Hematopoietic multipotent progenitor cell treated with erythropoietin and hydrocortisone succinate and interleukin-3 and kit ligand, for 15 days (in vitro differentiated cells): ENCODE data around the gene AKT1.
A peak's percentile ranks its signal among the peaks of the same experiment; 100 is the strongest.
"Not testable (repeated sequence)": the region's sequence is repeated elsewhere in the genome, so short reads cannot be mapped to it uniquely, and the experiment has no call there.

Source experiments
- DNase-seq: peaks from one replicate; pipeline ENCODE4 v3.0.0-alpha.2; 2015; ENCODE audit warnings: low spot score

Gene AKT1

DNA sequence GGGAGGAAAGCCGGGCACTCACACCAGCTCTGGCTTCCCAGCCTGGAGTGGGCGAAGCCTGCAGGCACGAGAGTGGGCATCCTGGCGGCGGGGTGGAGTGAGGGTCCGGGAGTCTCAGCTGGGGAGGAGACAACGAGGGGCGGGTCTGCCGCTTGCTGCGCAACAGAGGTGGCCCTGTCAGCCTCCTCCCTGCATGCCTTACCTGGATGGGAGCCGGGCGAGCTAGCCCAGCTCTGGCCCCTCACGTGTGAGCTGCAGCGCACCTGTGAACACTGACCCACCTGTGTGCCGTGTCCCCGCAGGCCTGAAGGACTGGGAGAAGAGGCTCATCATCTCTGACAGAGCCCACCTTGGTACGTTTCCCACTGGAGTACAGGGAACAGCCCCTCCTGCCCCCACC is 56.5 kb downstream of the AKT1 start:
- DNase-seq, result no peak

DNA sequence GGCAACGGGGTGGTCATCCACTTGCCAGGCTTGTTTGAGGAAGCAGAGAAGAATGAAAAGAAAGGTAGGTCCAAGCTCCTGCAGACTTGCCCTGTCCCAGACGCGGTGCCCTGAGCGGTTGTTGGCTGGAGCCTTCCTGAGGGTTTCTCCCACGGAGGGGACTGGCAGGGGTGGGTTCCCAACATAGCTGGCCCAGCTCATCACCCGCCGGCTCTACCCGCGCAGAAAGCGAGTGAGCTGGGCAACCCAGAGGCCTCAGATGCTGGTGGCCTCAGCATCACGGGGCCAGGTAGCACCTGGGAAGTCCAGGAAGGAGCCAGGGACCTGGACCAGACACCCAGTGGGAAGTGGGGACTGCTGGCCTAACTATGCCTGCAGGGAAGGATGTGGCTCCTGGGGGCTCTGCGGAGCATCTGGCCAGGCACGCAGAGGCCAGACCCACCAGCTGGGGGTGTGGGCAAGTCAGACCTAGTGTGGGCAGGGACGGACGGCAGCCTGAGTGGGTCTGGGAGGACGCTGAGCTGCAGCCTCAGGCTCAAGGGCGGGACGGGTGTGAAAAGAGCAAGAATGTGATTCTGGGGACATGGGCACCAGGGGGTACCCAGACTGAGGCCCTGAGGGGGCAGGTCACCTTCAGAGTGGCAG is 57.1 kb downstream of the AKT1 start:
- no peak for DNase-seq

DNA sequence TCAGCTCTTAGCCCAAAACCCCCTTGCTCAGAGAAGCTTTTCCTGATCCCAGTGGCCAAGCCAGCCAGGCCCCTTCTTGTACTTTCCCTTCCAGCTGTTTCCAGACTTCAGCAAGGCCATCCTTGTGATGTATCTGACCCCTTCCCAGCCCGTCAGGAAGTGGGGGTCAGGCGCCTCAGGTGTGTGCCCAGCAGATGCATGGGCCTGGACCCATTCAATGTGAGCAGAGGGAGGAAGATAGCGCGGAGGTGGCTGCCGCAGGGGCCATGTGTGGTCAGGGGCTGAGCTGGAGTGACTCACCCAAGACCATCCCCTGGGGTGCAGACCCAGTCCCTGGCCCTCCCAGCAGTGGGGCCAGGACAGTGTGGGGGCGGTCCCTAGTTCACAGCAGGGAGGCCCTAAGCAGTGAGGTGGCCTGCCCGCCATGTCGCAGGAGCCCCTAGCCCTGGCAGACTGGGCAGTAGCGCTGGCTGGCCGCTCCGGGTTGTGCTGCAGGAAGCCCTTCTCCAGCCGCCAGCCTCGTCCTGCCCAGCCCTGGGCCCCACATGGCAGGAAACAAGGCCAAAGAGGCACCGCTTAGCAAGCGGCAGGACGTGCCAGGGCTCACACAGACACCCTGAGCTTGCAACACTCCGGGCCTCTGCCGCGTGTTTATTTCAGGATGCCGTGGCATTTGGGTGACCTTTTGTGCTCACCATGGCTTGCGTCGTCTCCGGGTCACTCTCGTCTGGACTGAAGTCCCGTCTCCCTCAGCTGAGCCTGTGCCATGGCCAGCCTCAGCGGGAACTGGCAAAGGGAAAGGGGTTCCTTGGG is 59.5 kb downstream of the AKT1 start:
- DNase-seq, result no peak

DNA sequence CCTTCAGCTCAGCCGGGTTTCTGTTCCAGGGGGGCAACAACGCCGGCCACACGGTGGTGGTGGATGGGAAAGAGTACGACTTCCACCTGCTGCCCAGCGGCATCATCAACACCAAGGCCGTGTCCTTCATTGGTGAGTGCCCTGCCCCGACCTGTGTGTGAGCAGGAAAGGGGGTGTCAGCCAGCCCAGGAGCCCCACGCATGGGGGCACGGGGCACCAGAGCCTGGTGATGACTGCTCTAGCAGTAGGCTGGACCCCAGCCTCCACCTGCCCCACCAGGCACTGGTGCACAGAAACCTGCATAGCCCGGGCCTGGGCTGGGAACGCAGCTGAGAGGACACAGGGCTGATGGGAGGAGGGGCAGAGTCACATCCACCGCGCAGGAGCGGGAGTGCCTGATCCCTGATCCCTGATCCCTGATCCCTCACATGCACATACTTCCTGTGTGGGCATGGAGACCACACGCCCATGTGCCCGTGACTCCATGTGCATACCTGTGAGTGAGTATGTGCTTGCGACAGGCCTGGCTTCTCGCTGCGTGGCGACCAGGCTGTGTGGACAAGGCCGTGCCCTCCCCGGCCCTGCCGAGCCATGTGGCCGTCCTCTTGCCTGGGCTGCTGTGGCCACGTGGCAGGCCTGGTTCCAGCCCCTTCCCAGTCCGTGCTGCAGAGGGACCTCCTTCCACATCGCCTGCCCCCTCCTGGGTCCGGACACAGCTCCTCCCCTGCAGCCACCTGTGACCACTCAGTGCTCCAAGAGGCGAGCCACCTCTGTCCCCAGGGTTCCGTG is 60.4 kb downstream of the AKT1 start:
- DNase-seq, result no peak

DNA sequence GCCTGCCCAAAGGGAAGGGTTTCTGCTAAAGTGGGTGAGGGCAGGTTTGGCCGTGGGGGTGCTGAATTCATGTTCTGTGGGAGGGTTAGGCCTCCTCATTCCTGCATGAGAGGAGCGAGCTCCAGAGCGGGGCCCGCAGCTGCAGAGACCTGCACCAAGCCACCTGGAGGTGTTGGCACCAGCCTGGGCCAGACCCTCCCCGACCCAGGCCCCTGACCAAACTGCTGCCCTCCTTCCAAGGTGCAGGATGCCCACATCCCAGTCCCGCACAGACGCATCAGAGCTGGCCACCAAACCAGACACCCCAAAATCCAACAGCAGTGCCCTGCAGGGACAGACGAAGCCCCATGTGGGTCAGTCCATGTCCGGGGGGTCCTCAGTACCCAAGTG is 61.0 kb downstream of the AKT1 start:
- no peak for DNase-seq

DNA sequence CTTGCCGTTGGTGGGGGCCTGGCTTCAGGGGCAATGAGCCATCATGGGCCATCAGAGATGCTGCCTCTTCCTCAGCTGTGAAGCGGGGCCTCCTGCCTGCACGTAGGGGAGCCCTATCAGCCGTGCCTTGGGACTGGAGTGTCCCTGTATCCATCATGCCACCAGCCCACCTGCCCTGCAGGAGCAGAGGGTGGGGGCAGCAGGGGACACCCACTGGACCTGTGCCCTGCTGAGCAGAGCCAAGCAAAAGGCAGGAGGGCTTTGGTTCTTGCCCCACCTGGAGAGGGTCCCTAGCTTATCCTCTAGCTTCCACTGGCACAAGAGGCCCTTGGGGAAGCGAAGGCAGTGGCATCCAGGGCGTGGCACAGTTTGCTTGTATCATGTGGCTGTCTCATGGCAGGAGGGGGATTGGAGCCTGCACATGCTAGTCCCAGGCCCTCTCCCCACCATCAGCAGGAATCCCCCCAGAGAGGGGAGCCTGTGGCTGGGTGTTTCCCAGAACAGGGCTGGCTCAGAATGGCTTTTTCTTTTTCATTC is 61.4 kb downstream of the AKT1 start:
- no peak for DNase-seq

DNA sequence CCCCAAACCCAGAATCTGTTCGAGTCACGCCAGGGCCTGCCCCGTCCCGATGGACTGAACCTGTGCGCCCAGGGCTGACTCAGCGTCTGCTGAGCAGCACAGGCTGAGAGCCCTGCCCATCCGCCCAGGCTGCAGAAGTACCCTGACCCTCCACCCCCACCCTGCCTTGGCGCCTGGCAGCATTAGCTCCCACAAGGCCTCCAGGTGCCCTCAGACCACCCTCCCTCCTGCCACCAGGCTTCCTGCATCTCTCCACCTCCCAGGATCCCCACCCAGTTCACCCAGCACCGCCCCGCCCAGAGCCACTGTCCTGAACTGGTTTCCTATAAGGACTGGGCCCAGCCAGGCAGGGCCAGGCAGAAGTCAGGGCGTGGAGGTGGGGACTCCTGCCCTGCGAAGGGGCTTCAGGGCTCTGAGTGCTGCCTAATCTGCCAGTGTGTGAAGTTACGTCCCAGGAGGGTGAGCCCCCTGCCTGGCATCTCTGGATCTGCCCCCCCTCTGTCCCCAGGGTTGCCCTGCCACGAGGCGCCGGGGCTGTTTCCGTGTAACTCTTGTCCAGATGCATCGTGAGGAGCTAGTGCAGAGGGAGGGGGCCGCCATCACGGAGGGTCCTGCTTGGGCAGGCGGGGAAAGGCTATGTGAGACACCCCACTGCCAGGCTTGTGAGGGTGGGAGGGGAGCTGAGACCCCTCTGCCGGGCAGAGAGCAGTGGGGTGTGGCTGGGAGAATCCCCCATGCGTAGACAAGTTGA is 62.4 kb downstream of the AKT1 start:
- DNase-seq, result peak; percentile 55

DNA sequence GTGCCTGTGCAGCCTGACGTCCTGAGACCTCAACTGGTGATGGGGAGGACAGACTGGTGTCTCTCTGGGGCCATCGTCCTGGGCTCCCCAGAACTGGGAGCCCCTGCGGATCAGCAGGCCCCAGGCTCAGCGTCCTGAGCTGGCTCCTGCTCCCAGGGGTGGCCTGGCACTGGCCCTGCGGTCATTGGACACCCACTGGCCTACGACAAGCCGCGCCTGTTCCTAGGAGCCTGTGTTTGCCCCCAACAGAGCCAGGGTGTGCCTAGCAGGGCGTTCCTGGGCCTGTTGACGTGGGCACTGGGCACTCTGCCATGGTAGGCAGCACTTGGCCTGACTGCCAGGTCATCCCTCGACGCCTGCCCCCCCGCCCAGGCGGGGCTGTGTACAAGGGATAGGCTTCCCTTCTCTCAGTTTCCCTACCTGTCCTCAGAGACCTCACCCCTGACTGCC is 63.2 kb downstream of the AKT1 start:
- peak; percentile 94 for DNase-seq

DNA sequence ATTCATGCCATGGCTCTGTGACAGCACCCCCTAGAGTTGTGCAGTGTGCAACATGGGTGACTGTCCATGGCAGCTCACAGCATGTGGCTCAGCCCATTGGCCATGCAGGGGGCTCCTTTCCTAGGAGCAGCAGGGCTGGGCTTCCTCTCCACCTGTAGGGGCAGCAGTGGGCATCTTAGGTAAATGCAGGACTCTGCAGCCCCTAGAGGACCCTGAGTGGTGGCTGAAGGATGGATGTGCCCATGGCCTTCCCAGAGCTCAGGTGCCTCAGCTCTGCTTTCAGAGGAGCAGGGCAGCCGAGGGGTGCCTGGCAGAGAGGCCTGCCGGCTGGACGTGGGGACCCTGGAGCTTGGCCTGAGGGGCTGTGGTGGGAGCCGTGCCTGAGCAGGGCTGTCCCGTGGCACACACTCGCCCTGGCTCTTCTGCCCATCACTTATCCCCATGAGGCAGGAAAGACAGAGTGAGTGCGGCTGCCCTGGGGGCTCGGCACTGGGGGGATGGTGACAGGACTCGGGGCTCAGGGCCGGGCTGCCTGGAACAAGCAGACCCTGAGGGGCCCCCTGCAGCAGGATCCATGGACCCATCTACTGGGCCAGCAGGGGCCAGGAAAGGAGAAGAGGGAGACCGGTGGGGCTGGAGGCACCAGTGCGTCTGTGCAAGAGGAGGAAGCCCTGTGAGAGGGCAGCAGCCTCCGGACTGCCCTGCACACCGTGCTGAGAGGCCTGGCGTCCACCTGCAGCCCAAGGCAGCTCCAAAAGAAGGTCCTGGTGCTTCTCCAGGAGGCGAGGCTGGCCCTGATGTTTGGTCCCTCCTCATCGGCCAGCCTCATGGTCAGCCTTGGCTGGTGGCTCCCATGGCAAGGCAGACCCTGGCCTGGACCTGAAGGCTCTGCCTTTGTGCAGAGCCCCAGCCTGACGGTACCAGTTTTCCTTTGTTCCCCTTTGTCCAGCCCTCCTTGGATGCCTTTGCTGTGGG is 63.9 kb downstream of the AKT1 start:
- peak; percentile 22 for DNase-seq

DNA sequence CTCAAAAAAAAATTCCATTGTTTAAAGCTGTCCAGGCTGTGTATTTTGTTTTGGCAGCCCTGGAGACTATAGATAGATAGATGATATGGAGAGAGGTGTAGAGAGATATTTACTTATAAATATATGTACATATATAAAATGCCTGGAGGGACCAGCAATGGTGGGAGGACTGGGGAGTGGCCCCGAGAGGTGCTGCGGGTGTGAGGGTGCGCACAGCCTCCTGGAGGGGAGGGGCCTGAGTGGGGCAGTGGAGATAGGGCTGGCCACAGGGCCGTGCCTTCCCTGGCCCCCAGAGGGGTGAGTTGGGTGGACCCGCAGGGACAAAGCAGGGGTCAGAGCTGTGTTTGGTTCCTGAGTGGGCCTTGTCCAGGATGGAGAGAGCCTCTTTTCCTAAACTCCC is 65.1 kb downstream of the AKT1 start:
- no peak for DNase-seq

DNA sequence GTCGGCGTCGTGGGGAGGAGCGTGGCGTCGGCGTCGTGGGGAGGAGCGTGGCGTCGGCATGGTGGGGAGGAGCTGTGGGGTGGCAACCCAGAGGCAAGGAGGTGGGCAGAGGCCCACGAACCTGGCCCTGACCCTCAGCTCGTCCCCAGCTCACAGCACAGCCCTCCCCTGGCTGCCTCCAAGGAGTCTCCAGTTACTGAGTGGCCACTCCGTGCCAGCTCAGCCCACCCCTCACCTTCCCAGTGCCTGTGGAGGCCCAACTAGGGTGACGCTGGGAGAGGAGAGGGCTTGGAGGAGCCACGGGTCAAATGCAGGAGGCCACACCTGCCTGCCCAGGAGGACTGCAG is 65.7 kb downstream of the AKT1 start:
- DNase-seq, result no peak

DNA sequence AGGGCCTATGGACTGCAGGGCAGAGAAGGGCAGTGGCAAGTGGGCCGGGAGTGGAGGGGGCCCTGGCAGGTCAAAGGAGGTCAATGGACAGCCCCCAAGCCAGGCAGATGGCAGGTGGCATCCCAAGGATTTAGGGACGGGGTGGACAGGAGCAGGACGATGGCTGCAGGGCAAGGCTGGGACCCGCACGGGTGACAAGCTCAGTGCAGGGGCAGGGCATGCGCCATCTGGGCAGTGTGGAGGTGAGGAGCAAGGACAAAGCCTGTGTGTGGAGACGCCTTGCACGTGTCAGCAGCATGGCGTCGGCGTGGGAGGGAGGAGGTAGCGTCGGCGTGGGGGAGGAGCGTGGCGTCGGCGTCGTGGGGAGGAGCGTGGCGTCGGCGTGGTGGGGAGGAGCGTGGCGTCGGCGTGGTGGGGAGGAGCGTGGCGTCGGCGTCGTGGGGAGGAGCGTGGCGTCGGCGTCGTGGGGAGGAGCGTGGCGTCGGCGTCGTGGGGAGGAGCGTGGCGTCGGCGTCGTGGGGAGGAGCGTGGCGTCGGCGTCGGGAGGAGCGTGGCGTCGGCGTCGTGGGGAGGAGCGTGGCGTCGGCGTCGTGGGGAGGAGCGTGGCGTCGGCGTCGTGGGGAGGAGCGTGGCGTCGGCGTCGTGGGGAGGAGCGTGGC is 66.2 kb downstream of the AKT1 start:
- not testable (repeated sequence) for DNase-seq

DNA sequence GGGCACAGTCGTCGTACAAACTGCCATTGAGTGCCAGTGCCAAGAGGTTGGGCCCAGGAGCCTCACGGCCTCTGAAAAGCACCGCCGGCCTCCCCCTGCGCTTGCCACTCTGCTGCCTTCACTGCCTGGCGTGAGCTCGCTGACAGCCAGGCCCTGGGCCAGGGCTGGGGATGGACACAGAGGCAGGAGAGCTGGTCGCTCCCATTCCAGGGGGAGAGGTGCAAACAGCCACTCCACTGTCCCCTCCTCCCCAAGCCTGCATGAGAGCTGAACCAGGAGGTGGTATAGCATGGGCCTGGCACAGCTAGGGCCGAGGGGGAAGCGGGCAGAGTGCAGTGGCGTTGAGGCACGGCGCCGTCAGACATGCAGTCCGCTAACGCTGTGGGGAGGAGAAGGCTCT is 66.9 kb downstream of the AKT1 start:
- no peak for DNase-seq

DNA sequence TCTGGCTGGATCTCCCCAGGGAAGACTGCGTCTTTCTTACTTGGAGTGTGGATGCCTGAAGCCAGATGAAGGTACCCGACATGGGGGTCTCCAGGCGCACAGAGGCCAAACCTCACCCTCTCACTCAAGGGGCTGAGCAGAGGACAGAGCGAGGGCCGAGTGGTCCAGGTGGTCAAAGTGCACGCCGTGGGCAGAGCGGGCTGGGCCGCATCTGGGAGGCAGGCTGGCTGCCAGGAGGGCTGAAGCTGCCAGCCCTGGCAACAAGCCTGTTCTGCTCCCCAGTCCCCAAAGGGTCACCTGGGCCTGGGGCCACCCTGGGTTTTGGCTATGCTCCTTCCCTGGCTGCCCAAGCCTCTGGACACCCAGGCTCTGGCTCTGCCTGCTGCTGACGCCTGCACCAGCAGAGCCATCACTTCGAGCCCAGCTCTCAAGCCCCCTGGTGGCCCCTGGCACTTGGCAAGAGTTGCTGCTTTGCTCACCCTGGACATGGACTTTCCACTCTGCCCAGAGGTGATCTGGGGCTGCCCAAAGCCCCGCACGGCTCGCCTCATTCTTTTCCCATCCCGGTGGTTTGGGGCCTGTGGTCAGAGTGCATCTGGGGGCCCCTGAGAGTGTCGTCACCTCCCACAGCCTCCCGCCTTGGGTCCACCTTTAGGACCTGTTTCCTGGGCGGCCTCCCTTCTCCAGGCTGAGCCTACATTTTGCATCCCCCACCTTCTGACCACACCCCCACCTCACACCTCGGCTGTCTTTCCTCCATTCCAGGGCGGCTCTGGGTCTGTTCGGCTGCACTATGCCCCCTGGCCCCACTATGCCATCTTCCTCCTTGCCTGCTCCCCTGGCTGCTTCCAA is 68.7 kb downstream of the AKT1 start:
- no peak for DNase-seq

DNA sequence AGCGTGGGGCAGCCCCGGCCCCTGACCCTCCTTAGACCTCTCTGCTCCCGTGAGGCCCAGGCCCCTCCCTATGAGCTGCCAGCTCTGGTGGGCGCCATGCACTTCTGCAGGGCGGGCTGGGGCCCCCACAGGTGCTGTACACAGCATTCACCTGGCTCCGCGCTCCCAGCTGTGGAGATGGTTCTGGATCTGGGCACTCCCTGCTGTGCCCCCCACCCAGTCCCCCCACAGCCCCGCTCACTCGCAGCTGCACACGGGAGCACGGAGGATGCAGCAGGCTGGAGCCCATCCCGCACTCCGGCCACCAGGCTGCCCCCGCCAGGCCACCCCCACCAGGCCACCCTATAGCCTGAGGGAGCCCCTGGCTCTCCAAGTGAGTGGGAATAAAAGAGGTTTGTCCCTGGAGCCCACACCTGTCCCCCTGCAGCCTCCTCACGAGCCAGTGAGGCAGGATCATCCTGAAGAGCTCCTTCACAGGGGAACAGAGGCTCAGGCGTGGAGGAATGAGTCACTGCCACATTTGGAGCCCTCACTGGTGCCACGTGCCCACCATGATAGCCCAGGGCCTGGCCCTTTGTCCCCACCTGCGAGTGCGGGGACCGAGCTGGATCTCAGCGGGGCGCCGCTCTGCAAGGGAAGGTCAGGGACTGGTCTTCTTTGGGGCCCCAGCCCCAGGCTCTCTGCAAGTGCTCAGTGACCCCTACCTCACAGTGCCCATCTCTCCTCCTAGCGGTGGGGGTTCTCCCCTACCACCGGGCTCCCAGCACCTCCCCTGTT is 69.6 kb downstream of the AKT1 start:
- no peak for DNase-seq

DNA sequence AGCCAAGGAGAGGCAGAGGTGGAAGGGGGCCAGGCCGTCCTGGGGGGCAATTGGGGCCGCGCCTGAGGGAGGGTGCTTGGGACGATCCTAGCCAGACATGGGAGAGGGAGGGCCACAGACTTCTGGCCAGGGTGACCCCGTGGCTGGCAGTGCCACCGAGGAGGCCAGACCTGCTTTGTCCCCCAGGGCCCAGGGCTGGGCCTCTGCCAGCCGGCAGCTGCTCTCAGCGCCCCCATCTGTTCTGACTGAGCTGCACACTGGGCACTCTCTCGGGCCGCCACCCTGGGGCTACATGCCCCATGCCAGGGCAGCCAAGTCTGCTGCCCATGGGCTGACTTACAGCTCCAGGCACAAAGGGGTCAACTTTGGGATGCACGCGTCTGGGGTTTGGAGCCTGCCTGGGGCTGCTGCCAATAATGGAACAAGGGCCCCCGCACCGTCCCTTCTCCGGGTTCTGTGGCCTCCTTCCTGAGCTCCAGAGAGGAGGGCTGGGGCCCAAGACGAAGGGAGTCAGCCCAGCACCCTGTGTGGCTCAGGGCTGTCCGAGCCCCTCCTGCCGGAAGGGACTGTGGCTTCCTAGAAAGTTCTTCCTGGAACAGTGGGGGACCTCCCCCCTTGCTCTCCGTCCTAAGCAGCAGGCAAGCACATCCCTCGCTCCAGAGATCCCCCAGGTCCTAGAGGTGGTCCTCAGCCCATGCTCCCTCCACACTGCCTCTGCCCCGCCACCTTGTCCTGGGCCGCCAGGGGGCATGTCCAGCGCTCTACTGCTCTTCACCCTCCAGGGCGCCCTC is 70.4 kb downstream of the AKT1 start:
- DNase-seq, result no peak

DNA sequence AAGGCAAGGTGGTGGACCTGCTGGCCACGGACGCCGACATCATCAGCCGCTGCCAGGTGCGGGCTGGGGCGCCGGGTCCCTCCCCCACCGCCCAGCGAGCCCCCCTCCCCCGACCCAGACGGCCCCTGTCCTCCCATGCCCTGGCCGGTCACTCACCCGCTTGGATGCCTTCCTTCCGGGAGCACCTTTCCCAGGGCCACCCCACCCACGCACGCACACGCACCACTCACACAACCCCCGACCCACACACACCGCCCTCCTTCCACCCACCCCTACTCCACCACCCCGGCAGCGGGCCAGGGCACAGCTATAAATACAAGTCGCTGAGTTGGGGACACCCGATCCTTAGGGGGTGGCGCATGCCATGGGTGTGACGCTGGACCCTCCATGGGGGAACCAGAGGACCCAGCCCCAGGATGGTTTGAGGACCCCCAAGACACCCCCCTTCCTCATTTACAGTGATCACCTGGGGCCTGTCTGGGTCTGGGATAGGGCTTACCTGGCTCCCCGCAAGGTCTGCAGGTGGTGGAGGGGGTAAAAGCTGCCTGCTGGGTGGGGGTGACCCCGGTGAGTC is 71.1 kb downstream of the AKT1 start:
- DNase-seq, result no peak
